ENCODE measurements around the gene PDE7B. TPM values are rescaled to one million over a fixed set of nuclear protein-coding genes. Genes with fewer than 3 reads are reported as not detected.

The PDE7B gene
- total and polyA plus RNA-seq, 4 donors = 0.75 to 5.2 (median 1.3) TPM

GRCh38 chr6:135940616-135941167, 89.2 kb downstream of the PDE7B start:
- TF ChIP-seq NR2F2 (IDR thresholded peaks at IDR 0.05) (no peak), SP1 (IDR thresholded peaks at IDR 0.05) (no peak), HNF4G (IDR thresholded peaks at IDR 0.05) (no peak), RAD21 (IDR thresholded peaks at IDR 0.05) (no peak), HNF4A (conservative IDR thresholded peaks at IDR 0.05) (no peak), YY1 (IDR thresholded peaks at IDR 0.05) (no peak), CTCF (IDR thresholded peaks at IDR 0.05; ENCODE audit: low read depth, low read length, missing input control) (no peak), REST (IDR thresholded peaks at IDR 0.05) (no peak), ZBTB33 (IDR thresholded peaks at IDR 0.05) (no peak), JUND (IDR thresholded peaks at IDR 0.05) (no peak), RXRA (IDR thresholded peaks at IDR 0.05) (no peak), EGR1 (IDR thresholded peaks at IDR 0.05; ENCODE audit: low read depth in 2 of 2) (no peak), GABPA (IDR thresholded peaks at IDR 0.05 in 1 of 2, conservative IDR thresholded peaks at IDR 0.05 in 1 of 2) (no peak), TAF1 (conservative IDR thresholded peaks at IDR 0.05) (no peak), MAX (IDR thresholded peaks at IDR 0.05) (no peak), FOXA1 (IDR thresholded peaks at IDR 0.05) (no peak), ATF3 (IDR thresholded peaks at IDR 0.05) (no peak), FOXA2 (IDR thresholded peaks at IDR 0.05) (no peak)
- DNase-seq (ENCODE audit: low spot score) = no peak
- Histone ChIP-seq H3K4me1 (ENCODE audit: control insufficient read depth in 4 of 4, insufficient read depth in 4 of 4, low read length in 3 of 4) (no peaks in the 10 kb centered on the region), H3K27ac (ENCODE audit: low read depth in 1 of 2, low read length in 2 of 2) (no peak overlapping the region), H3K36me3 (ENCODE audit: control insufficient read depth in 4 of 4, insufficient read depth in 3 of 4, low read depth in 1 of 4, low read length in 3 of 4) (no peaks in the 10 kb centered on the region), H3K27me3 (ENCODE audit: control insufficient read depth in 4 of 4, insufficient read depth in 4 of 4, low read length in 3 of 4) (no peaks in the 10 kb centered on the region), H3K9ac (ENCODE audit: low read depth in 1 of 2, low read length in 2 of 2) (no peak overlapping the region), H3K4me3 (ENCODE audit: low read depth in 1 of 3, low read length in 3 of 3) (no peak overlapping the region), H3K9me3 (ENCODE audit: control insufficient read depth in 4 of 4, low read length in 3 of 4) (no peaks in the 10 kb centered on the region)
- WGBS = 76% methylated on average over 5 of the region's 5 CpGs
